Kidney epithelial cell (primary cell): ENCODE results near the gene CENATAC. TPM values are rescaled to one million over a fixed set of nuclear protein-coding genes. Genes with fewer than 3 reads are reported as not detected.

Experiments
- DNase-seq: peaks from one replicate; pipeline ENCODE4 v3.0.0-alpha.2; 2010; ENCODE audit warnings: low read depth
- H3K27me3 ChIP-seq: 2 replicates; pipeline ENCODE4 v1.6.0; 2011; ENCODE audit warnings: low read length; ENCODE audit not compliant: control insufficient read depth, insufficient read depth
- H3K36me3 ChIP-seq: 2 replicates; pipeline ENCODE4 v1.5.1; 2011; ENCODE audit warnings: low read length; ENCODE audit not compliant: control insufficient read depth, insufficient read depth
- H3K4me3 ChIP-seq: 2 replicates; pipeline ENCODE4 v1.5.1; 2011; ENCODE audit warnings: low read depth, mild to moderate bottlenecking, control low read depth, low read length
- CTCF ChIP-seq: IDR thresholded peaks from 2 replicates; pipeline ENCODE4 v1.5.1; 2011; ENCODE audit warnings: mild to moderate bottlenecking, moderate library complexity, low read length, control low read depth, inconsistent platforms; ENCODE audit not compliant: insufficient read depth, poor library complexity, severe bottlenecking
- total RNA-seq: library from RNA; depleted of rRNA; stranded (reverse); fragments of >200 nt; gene quantifications from 2 replicates; pipeline ENCODE4 v1.2.3, GENCODE V29; 2015

Gene CENATAC
- total RNA-seq, 1 donor from 2014 or later = 25.4 TPM

- TF ChIP-seq CTCF = no peak
- Histone ChIP-seq H3K4me3 (no peak overlapping the region), H3K36me3 (peaks cover 2% of the 10 kb centered on the region), H3K27me3 (no peaks in the 10 kb centered on the region)
- DNase-seq = no peak
These were observed 26.6 kb downstream of the CENATAC start for GRCh38 chr11:119024430-119025098.

GRCh38 chr11:119025099-119025473 is 27.1 kb downstream of the CENATAC start:
- Histone ChIP-seq H3K27me3 (no peaks in the 10 kb centered on the region), H3K4me3 (no peak overlapping the region), H3K36me3 (peaks cover 2% of the 10 kb centered on the region)
- DNase-seq = no peak
- TF ChIP-seq CTCF = no peak

- no peak for DNase-seq
- no peak for TF ChIP-seq CTCF
- H3K36me3 ChIP-seq = peaks cover 2% of the 10 kb centered on the region
- H3K4me3 ChIP-seq = no peak overlapping the region
- no peaks in the 10 kb centered on the region for H3K27me3 ChIP-seq
These were observed 27.6 kb downstream of the CENATAC start for GRCh38 chr11:119025541-119025940.

- peaks cover 2% of the 10 kb centered on the region for H3K36me3 ChIP-seq
These were observed 28.2 kb downstream of the CENATAC start for GRCh38 chr11:119025978-119026766.

GRCh38 chr11:119026970-119027369 is 29.0 kb downstream of the CENATAC start:
- Histone ChIP-seq H3K27me3 (no peaks in the 10 kb centered on the region), H3K36me3 (peaks cover 2% of the 10 kb centered on the region), H3K4me3 (no peak overlapping the region)
- no peak for TF ChIP-seq CTCF
- no peak for DNase-seq

More at GRCh38 chr11:119025978-119026766, 28.2 kb downstream of the CENATAC start:
- H3K4me3 ChIP-seq = no peak overlapping the region
- no peak for DNase-seq
- no peak for TF ChIP-seq CTCF
- no peaks in the 10 kb centered on the region for H3K27me3 ChIP-seq
